Ishikawa (cell line): ENCODE data around the gene SMIM1.

Experiments used
- REST ChIP-seq: IDR thresholded peaks from 2 replicates; pipeline ENCODE4 v1.6.1; 2012; ENCODE audit warnings: low read depth, mild to moderate bottlenecking
- TAF1 ChIP-seq: IDR thresholded peaks from 2 replicates; pipeline ENCODE4 v1.6.1; 2012; ENCODE audit warnings: low read depth, mild to moderate bottlenecking
- TEAD4 ChIP-seq: IDR thresholded peaks from 2 replicates; pipeline ENCODE4 v1.6.1; 2012
- USF1 ChIP-seq: IDR thresholded peaks from 2 replicates; pipeline ENCODE4 v1.6.1; 2012
- ZBTB7A ChIP-seq: IDR thresholded peaks from 2 replicates; pipeline ENCODE4 v1.6.1; 2012; ENCODE audit warnings: low read depth

- no peak for TF ChIP-seq TAF1
- TF ChIP-seq REST: no peak
- no peak for TF ChIP-seq TEAD4
- no peak for TF ChIP-seq ZBTB7A
- TF ChIP-seq USF1: no peak
Observed at GRCh38 chr1:3747522-3747848, 25.1 kb upstream of the SMIM1 start.
